ENCODE results near the gene MINAR2.

GRCh38 chr5:129717751-129718310 lies 30.1 kb upstream of the MINAR2 start:
- no peak for TF ChIP-seq POLR2A (IDR thresholded peaks at IDR 0.05; ENCODE audit: low read length)
- TF ChIP-seq GATA1 (IDR thresholded peaks at IDR 0.05; ENCODE audit: low read depth, low read length): no peak

Measured in erythroblast (primary cell).